Activated CD8-positive, alpha-beta memory T cell treated with anti-CD3 and anti-CD28 coated beads, Interleukin-2, amount 50 U/mL, for 1 hour (primary cell): ENCODE measurements around the gene SNF8.
"Not testable (repeated sequence)": the region's sequence is repeated elsewhere in the genome, so short reads cannot be mapped to it uniquely, and the experiment has no call there.

Experiments
- DNase-seq: peaks from one replicate; pipeline ENCODE4 v3.0.0-alpha.2; 2020; ENCODE audit errors: extremely low read depth

Gene SNF8, protein sequence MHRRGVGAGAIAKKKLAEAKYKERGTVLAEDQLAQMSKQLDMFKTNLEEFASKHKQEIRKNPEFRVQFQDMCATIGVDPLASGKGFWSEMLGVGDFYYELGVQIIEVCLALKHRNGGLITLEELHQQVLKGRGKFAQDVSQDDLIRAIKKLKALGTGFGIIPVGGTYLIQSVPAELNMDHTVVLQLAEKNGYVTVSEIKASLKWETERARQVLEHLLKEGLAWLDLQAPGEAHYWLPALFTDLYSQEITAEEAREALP

DNA sequence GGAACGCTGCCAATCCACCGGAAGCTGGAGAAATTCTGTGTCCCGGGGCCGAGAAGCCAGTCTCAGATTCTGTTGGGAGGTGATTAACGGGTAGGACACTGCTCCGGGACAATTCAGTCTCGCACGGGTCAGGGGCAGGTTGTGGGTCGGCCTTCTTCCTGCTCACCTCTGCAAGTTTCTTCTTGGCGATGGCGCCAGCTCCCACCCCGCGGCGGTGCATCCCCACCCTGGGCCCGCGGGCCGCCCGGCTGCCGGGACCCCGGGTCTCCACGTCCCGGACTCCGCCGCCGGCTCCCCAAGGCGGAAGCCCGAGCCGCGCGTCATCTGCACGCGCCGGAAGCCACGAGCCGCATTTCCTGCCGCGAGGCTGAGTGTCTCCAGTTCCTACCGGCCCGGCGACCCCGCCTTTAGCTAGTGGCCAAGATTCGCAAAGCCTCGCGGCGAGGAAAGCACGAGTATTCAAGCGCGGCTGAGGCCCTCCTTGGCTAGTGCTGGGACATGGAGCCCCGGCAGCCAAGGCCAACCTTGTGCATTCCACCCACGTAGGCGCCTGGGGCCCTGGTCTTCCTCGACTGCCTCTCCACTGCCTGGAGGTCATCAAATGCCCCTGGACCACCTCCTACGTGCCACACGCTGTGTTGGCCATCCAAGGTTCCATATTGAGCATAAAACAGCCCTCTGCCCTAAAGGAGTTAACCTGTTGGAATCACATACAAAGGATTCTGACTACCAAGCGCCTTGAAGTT, at the start of gene SNF8:
Gene SNF8, minus strand, starts transcription at position 328 of the 746 bp plus-strand sequence. Its CDS starts 108 bp downstream, at position 220.
- peak; percentile 64 for DNase-seq

DNA sequence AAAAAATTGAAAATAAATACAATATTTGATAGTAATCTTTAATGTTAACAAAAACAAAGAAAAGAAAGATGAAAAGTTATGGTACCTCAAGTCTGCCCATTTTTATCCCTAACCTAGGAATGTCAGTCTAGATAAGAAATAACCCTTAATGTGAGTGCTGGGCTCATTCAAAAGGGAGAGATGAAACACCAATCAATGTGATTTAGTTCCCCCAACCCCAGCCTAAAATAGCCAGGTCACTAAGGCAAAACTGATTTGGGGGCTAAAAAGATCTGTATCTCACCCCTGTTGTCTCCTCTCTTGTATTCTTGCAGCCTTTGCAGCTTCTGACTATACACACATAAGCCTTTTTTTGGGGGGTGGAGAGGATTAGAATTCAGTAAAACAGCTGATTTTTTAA, 49.3 kb upstream of the SNF8 start:
- DNase-seq = no peak

GRCh38 chr17:48993305-48993704, 48.7 kb upstream of the SNF8 start:
- no peak for DNase-seq

DNA sequence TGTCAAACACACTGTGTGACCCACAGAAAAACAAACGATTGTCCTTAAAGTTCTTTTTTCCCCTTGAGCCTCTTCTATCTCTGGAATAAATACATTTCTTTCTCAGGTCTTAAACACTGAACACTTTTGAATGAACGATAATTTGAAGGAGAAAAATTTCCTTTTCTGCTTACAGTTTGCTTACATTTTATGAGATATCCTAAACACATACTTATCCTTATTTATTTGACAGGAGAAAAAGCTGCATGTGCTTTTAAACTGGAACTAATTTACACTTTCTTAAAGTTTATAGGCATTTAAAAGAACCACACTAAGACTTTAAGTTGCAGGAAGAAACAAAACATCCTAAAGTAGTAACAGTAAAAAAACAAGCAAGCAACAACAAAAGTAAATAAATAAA, 47.8 kb upstream of the SNF8 start:
- DNase-seq = no peak

DNA sequence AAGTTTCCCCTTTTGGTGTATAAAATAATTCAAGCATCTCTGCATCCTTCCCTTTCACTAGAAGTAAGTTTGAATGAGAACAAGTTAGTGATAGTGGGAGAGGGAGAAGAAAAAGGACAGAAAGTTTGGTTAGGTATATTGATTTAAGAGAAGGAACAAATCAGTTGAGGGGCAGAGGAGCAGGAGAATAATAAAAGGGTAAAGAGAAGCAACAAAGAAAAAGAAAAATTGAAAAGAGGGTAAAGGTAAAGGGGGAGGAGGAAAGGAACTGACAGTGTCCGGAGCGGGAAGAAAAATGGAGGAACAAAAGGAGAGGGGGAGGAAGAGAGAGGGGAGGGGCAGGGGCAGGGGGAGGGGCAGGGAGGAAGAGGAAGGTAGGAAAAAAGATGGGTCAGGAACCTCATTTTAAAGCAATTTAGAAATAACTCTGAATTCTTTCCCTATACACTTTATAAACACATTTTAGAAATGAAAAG, 46.3 kb upstream of the SNF8 start:
- DNase-seq = no peak

DNA sequence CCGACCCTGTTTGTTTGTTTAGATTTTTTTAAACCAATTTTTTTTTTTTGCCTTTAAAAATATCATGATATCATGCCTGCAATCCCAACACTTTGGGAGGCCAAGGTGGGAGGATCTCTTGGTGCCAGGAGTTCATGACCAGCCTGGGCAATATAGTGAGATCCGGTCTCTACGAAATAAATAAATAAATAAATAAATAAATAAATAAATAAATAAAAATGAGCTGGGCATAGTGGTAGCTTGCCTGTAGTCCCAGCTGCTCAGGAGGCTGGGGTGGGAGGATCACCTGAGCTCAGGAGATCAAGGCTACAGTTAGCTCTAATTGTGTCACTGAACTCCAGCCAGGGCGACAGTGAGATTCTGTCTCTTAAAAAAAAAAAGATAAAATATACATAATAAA, 44.5 kb upstream of the SNF8 start:
- no peak for DNase-seq

GRCh38 chr17:48985436-48986245, 41.0 kb upstream of the SNF8 start:
- no peak for DNase-seq

DNA sequence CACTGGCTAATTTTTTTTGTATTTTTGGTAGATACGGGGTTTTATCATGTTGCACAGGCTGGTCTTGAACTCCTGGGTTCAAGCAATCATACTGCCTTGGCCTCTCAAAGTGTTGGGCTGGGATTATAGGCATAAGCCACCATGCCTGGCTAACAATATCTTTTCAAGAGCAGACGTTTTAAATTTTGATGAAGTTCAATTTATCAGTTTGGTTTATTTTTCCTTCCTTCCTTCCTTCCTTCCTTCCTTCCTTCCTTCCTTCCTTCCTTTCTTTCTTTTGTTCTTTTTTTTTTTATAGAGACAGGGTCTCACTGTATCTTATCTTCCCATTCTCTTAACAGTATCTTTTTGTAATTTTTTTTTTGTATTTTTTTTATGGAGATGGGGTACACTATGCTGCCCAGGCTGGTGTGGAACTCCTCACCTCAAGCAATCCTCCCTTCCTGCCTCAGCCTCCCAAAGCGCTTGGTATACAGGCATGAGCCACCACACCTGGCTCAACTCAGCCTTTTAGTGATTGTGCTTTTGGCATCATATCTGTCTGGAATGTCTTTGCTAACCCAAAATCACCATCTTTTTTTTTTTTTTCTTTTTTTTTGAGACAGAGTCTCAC, 37.4 kb upstream of the SNF8 start:
- DNase-seq = no peak

- no peak for DNase-seq
Measured at GRCh38 chr17:48973806-48974205, 29.2 kb upstream of the SNF8 start.

DNA sequence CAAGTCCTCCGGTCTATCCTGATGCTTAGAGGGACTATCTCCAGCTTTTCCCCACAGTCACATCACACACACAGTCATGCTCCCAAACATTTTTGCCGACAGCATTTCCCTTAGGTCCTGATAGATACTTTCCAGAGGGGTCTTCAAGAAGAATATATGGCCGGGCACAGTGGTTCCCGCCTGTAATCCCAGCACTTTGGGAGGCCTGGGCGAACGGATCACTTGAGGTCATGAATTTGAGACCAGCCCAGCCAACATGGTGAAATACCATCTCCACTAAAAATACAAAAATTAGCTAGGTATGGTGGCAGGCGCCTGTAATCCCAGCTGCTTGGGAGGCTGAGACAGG, 28.1 kb upstream of the SNF8 start:
- DNase-seq = no peak

DNA sequence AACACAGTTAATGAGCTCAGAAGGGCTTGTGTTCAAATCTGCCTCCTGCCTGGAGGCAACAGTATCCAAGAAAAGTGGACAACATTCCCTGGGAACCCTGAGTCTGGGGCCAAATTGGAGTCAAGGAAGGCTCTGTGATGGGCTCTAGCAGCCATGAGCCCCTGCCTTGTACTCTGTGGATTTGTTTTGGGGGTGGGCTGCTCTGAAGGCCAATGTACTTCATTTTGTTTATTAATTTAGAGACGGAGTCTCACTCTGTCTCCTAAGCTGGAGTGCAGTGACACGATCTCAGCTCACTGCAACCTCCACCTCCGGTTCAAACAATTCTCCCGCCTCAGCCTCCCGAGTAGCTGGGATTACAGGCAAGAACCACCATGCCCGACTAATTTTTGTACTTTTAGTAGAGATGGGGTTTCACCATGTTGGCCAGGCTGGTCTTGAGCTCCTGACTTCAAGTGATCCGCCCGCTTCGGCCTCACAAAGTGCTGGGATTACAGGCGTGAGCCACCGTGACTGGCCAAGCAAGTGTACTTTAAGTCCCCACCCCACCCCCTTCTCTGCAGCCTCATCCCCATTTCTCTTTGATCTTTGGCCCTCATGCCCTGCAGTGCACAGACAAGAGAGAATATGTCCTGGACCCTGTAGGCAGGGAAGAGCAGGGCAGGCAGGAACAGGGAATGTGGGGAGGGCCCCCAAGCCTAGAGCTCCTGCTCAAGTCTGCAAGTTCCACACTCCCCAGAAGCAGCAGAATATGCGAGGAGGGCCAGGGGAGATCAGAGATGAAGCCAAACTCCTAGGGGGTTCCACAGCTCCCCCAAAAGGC, 26.4 kb upstream of the SNF8 start:
- no peak for DNase-seq

GRCh38 chr17:48970224-48970623, 25.6 kb upstream of the SNF8 start:
- no peak for DNase-seq

DNA sequence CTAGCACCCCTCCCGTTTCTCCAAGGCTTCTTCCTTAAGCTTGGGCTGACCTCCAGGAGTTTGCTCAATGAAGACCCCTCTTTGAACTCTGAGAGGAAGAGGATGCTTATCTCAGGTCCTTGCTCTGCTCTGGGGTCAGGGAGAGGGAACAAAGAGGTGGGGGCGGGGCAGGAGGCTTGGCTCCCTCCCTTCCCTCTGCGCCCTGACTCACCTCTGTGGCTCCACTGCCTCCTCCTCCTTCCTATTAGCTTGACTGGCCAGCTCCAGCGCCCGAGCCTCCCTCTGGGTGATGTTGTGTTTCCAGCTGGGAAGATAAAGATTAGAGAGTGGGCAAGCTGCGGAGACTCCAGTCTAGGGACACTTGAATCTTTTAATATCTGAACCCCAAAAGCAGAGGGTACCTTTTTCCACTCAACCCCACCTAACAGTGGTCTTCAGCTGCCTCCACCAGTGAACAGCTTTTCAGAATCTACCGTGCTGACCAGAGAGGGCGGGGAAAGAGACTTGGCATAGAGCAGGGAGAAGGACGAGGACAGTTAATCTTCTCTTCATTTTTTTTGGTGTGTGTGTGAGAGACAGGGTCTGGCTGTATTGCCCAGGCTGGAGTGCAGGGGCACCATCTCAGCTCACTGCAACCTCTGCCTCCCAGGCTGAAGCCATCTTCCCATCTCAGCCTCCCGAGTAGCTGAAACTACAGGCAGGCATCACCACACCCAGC, 17.0 kb upstream of the SNF8 start:
- no peak for DNase-seq

DNA sequence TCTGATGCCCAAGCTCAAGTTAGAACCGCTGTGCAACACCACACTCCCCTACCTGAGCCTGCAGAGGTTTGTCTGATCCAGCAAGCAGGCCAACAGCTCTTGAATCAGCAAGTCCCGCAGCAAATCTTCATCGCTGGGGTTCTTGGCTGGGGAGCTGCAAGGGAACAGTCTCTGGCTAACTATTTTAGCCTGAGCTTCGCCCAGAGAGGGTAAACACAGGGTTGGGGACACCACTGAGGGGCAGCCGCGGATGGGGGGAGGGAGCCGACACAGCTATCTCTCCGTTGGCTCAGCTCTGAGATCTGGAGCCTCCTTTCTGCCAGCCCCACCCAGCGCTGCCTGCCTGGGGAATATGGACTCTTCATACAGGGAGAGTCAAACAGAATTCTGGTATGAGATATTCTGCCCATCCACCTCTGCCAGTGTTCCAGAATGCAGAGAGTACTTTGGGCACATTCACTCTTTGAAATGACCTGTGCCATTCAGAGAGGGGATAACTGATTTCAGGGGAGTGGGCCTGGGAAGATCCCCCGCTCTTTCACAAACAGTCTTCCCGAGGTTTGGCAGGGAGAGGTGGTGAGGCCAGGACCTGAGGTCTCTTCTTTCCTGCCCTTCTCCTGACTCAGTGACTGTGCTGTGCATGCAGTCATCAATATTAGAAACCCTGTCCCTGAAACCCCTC, 16.3 kb upstream of the SNF8 start:
- no peak for DNase-seq

GRCh38 chr17:48954300-48954755, 9.7 kb upstream of the SNF8 start:
- no peak for DNase-seq

DNA sequence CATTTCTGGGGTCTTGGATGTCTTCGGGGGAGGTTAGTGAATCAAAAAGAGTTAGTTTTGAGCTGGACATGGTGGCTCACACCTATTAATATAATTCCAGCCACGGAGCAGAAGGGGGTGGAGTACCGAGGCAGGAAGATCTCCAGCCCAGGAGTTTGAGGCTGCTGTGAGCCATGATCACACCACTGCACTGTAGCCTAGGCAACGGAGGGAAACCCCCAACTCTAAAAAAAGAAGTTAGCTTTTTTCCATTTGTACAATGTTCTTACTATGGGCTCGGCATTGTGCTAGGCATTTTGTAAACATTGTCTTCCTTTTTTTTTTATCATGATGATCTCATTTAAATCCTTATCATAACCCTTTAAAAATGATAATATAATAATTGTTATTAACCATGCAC, 8.3 kb upstream of the SNF8 start:
- DNase-seq = no peak

GRCh38 chr17:48951572-48951971, 6.9 kb upstream of the SNF8 start:
- no peak for DNase-seq

DNA sequence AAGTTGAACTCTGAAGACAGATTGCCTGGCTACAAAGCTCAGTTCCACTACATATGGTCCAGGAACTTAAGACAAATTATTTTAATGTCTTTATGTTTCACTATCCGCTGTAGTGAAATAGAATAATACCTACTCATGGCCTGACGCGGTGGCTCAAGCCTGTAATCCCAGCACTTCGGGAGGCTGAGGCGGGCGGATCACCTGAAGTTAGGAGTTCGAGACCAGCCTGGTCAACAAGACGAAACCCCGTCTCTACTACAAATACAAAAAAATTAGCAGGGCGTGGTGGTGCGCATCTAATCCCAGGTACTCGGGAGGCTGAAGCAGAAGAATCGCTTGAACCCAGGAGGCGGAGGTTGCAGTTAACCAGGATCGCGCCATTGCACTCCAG, 614 bp upstream of the SNF8 start:
- not testable (repeated sequence) for DNase-seq

DNA sequence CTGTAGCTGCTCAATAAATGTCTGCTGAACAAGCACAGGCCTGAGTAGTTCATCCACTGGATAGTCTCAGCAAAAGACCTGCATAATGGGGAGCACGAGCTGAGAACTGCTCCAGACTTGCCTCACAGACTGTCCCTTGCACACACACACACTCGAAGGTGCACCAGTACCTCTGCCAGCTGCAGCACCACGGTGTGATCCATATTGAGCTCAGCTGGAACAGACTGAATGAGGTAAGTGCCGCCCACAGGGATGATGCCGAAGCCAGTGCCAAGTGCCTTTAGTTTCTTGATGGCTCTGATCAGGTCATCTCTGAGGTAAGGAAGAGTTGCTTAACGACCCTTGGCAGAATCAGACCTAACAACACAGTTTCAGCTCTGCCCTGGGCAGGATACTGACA, 11.6 kb downstream of the SNF8 start:
- no peak for DNase-seq

DNA sequence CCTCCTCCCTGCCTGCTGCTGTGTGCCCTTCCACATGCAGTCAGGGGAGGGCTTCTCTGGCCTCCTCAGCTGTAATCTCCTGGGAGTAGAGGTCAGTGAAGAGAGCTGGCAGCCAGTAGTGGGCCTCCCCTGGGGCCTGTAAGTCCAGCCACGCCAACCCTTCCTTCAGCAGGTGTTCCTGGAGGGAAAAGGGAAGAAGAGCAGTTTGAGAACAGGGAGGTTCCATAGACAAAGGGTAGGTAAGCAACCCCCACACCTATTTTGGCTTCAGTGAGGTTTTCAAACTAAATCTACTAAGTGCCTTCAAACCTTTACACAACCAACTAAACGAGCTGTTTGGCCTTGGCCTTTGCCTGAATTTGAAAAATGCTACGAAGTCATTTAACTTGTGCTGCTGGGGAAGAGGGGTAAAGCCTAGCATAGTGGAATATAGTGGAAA, 14.2 kb downstream of the SNF8 start:
- DNase-seq = no peak
